ENCODE measurements around the gene CHRNB1. TPM values are rescaled to one million over a fixed set of nuclear protein-coding genes. Genes with fewer than 3 reads are reported as not detected.
"Not testable (repeated sequence)": the region's sequence is repeated elsewhere in the genome, so short reads cannot be mapped to it uniquely, and the experiment has no call there.

The CHRNB1 gene
- total and polyA plus RNA-seq, 12 donors, result 18.7 to 56.3 (median 36.9) TPM

DNA sequence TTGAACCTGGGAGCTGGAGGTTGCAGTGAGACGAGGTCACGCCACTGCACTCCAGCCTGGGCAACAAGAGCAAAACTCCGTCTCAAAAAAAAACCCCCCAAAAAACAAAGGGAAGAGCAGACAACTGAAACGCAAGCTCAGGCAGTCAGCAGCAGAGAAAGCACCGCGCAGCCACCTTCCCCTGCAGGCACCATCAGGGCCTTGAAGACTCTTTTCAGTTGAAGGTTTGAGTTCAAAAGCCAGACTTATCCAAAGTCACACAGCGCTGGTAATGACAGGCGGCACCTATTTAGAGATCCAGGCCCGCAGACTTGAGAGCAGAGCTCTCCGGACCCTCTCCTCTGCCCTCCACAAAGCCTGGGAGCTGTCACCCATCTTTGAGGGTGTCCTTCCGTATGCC is 23.4 kb downstream of the CHRNB1 start:
- intact Hi-C loops (cut with DNase I), result no loop called here
- no peak for DNase-seq
- peaks cover 32 to 47% of the 10 kb centered on the region in 2 donors for H3K4me1 ChIP-seq (replicated peaks in 1 of 2)
- H3K36me3 ChIP-seq (replicated peaks in 1 of 2), result peaks cover 0 to 26% of the 10 kb centered on the region in 2 donors
- TF ChIP-seq POLR2A (IDR thresholded peaks at IDR 0.05), result no peak
- TF ChIP-seq CTCF (IDR thresholded peaks at IDR 0.05), result no peak
- H3K9me3 ChIP-seq (replicated peaks in 1 of 3), result no peaks in the 10 kb centered on the region
- peak overlapping the region in 3 of 5 donors; percentile 24 to 81 (median 57) for H3K27ac ChIP-seq
- no peak overlapping the region for H3K4me3 ChIP-seq
- no peaks in the 10 kb centered on the region for H3K27me3 ChIP-seq
- WGBS, 4 donors, result 90 to 98% (median 94%) methylated on average over 7 to 11 of the region's 11 CpGs

- 76 to 88% (median 80%) methylated on average over 11 to 12 of the region's 12 CpGs for WGBS, 4 donors
- H3K4me1 ChIP-seq (replicated peaks in 1 of 2), result peaks cover 32 to 47% of the 10 kb centered on the region in 2 donors
- H3K27ac ChIP-seq, result peak overlapping the region in 1 of 5 donors; percentile 57
- no peaks in the 10 kb centered on the region for H3K9me3 ChIP-seq (replicated peaks in 1 of 3)
- H3K4me3 ChIP-seq, result no peak overlapping the region
- intact Hi-C loops (cut with DNase I), result no loop called here
- peaks cover 0 to 20% of the 10 kb centered on the region in 2 donors for H3K36me3 ChIP-seq (replicated peaks in 1 of 2)
- no peak for DNase-seq
- TF ChIP-seq CTCF (IDR thresholded peaks at IDR 0.05) (no peak), POLR2A (IDR thresholded peaks at IDR 0.05) (no peak)
- no peaks in the 10 kb centered on the region for H3K27me3 ChIP-seq
These were observed 24.0 kb downstream of the CHRNB1 start for GRCh38 chr17:7468804-7469389.

GRCh38 chr17:7469843-7470242 is 25.0 kb downstream of the CHRNB1 start:
- peaks cover 0 to 14% of the 10 kb centered on the region in 2 donors for H3K36me3 ChIP-seq (replicated peaks in 1 of 2)
- DNase-seq; H3K9me3 ChIP-seq (replicated peaks in 1 of 3); intact Hi-C loops (cut with DNase I); H3K4me3 ChIP-seq; H3K27me3 ChIP-seq: not testable (repeated sequence)
- peak overlapping the region in 4 of 5 donors; percentile 72 to 91 (median 79) for H3K27ac ChIP-seq
- WGBS, 4 donors, result 86 to 92% (median 89%) methylated on average over 12 of the region's 12 CpGs
- H3K4me1 ChIP-seq (replicated peaks in 1 of 2), result peaks cover 32 to 53% of the 10 kb centered on the region in 2 donors

- intact Hi-C loops (cut with DNase I); H3K27me3 ChIP-seq; H3K4me3 ChIP-seq; H3K36me3 ChIP-seq (replicated peaks in 1 of 2); H3K9me3 ChIP-seq (replicated peaks in 1 of 3): not testable (repeated sequence)
- Histone ChIP-seq H3K4me1 (replicated peaks in 1 of 2) (peaks cover 38 to 59% of the 10 kb centered on the region in 2 donors), H3K27ac (peak overlapping the region; percentile 76 to 91 (median 82))
- whole genome bisulfite sequencing, 4 donors, result 49 to 65% (median 54%) methylated on average over 7 to 8 of the region's 8 CpGs
- TF ChIP-seq POLR2A (IDR thresholded peaks at IDR 0.05), result peak in 1 of 2 donors; percentile 15
- peak in 1 of 6 experiments; percentile 20 for TF ChIP-seq CTCF (IDR thresholded peaks at IDR 0.05)
- peak; percentile 66 to 88 (median 80) for DNase-seq
These were observed 25.7 kb downstream of the CHRNB1 start for GRCh38 chr17:7470457-7470973.

- intact Hi-C loops (cut with DNase I), result no loop called here
These were observed 26.9 kb downstream of the CHRNB1 start for GRCh38 chr17:7471729-7472128.

GRCh38 chr17:7474767-7475166 is 29.9 kb downstream of the CHRNB1 start:
- intact Hi-C loops (cut with DNase I), result loop anchor here in 1 of 2 donors (5.0 kb wide), 1 partner anchor 37 kb away; the partner anchor contains the start of genes FGF11 and TMEM102
- DNase-seq, result peak in 1 of 7 donors; percentile 51
- 78 to 88% (median 83%) methylated on average over 8 of the region's 8 CpGs for WGBS, 4 donors
- not testable (repeated sequence) for H3K27me3 ChIP-seq; H3K4me3 ChIP-seq; H3K36me3 ChIP-seq (replicated peaks in 1 of 2); H3K9me3 ChIP-seq (replicated peaks in 1 of 3)
- H3K27ac ChIP-seq, result peak overlapping the region in 3 of 5 donors; percentile 99 to 100 (median 100)
- peaks cover 49 to 65% of the 10 kb centered on the region in 2 donors for H3K4me1 ChIP-seq (replicated peaks in 1 of 2)

More at GRCh38 chr17:7471729-7472128, 26.9 kb downstream of the CHRNB1 start:
- DNase-seq, result no peak
- Histone ChIP-seq H3K36me3 (replicated peaks in 1 of 2) (no peaks in the 10 kb centered on the region), H3K9me3 (replicated peaks in 1 of 3) (no peaks in the 10 kb centered on the region), H3K27ac (peak overlapping the region in 4 of 5 donors; percentile 7 to 80 (median 43)), H3K27me3 (no peaks in the 10 kb centered on the region), H3K4me1 (replicated peaks in 1 of 2) (peaks cover 39 to 60% of the 10 kb centered on the region in 2 donors), H3K4me3 (no peak overlapping the region)
- 73 to 87% (median 84%) methylated on average over 2 of the region's 2 CpGs for WGBS, 4 donors
- TF ChIP-seq POLR2A (IDR thresholded peaks at IDR 0.05) (no peak), CTCF (IDR thresholded peaks at IDR 0.05) (no peak)

All from adrenal gland (tissue), 12 donors.